K562 (cell line): Measurements from ENCODE around the gene KTN1. TPM values are rescaled to one million over a fixed set of nuclear protein-coding genes. Genes with fewer than 3 reads are reported as not detected.

Experiments used
- ATAC-seq: fragments of 200-7000 bp; cut with Tn5 transposase; 3 replicates; pipeline ENCODE4 v1.9.1; 2020; ENCODE audit warnings: moderate library complexity
- BruUV-seq: library from RNA; stranded (reverse); fragments of 400-500 nt; replicated peaks from 2 replicates; lab custom pipeline; 2021; lab: Mats Ljungman, UMichigan
- CTCF ChIA-PET: fragments of 300-600 bp; formaldehyde crosslinking; extraction: SDS; loops from one replicate; lab custom pipeline; 2021; ENCODE audit warnings: low intra/inter-chr PET ratio; lab: Yijun Ruan, JAX
- POLR2A ChIA-PET: fragments of 300-600, 350-650 bp; sonication (Branson Sonifier 250); formaldehyde crosslinking; extraction: SDS; loops from one replicate; lab custom pipeline; 2021; ENCODE audit warnings: antibody characterized with exemption, inconsistent platforms; lab: Yijun Ruan, JAX
- DNase-seq, 4 experiments: peaks; one replicate each; pipeline versions ENCODE4 v3.0.0 to v3.0.0-alpha.2; 2011 to 2018; ENCODE audit warnings: low spot score in 3 of 4, mixed read lengths in 3 of 4; ENCODE audit errors: extremely low read depth in 1 of 4
- FAIRE-seq: peaks from 2 replicates; lab custom pipeline; 2011; peaks lifted over from hg19 to GRCh38; lab: Jason Lieb, UNC
- H2AFZ ChIP-seq: 2 replicates; pipeline ENCODE4 v1.6.0; 2011; ENCODE audit warnings: low read depth, low read length, control low read depth, inconsistent platforms
- H3K27ac ChIP-seq: fragments of 200-600 bp; 3 replicates; pipeline ENCODE4 v1.8.0; 2011; ENCODE audit warnings: low read depth, mild to moderate bottlenecking, control low read depth, inconsistent platforms, low read length, moderate library complexity, mixed read lengths; ENCODE audit errors: extremely low read depth
- H3K27me3 ChIP-seq, 2 experiments: fragments of 300-600 bp in 1 of 2; 2 replicates in 1 of 2; 3 replicates in 1 of 2; pipeline versions ENCODE4 v1.6.0 to v1.8.0; 2011; ENCODE audit warnings: inconsistent platforms in 2 of 2, low read length in 2 of 2, mild to moderate bottlenecking in 1 of 2, mixed read lengths in 1 of 2, moderate library complexity in 1 of 2; ENCODE audit not compliant: control insufficient read depth in 2 of 2, insufficient read depth in 2 of 2
- H3K36me3 ChIP-seq: fragments of 300-600 bp; 3 replicates; pipeline ENCODE4 v1.8.0; 2011; ENCODE audit warnings: mild to moderate bottlenecking, low read length, inconsistent platforms; ENCODE audit not compliant: control insufficient read depth, insufficient read depth
- H3K4me1 ChIP-seq, 2 experiments: fragments of 200-600 bp in 1 of 2; replicated peaks in 1 of 2; 2 replicates in 1 of 2; 3 replicates in 1 of 2; pipeline versions ENCODE4 v1.5.1 to v1.8.0; 2011; ENCODE audit warnings: inconsistent platforms in 2 of 2, low read length in 2 of 2, mild to moderate bottlenecking in 1 of 2, mixed read lengths in 1 of 2, moderate library complexity in 1 of 2; ENCODE audit not compliant: control insufficient read depth in 2 of 2, insufficient read depth in 2 of 2
- H3K4me2 ChIP-seq: 2 replicates; pipeline ENCODE4 v1.6.1; 2011; ENCODE audit warnings: low read length, control low read depth, inconsistent platforms, mixed read lengths; ENCODE audit not compliant: insufficient read depth
- H3K4me3 ChIP-seq: fragments of 200-600 bp; sonication (generic), shearing (Covaris generic); 2 replicates; pipeline ENCODE4 v1.5.1; 2016; ENCODE audit warnings: control low read depth, inconsistent platforms
- H3K79me2 ChIP-seq: fragments of 200-600 bp; 3 replicates; pipeline ENCODE4 v1.8.0; 2011; ENCODE audit warnings: low read length, inconsistent platforms; ENCODE audit not compliant: control insufficient read depth, insufficient read depth
- H3K9ac ChIP-seq, 2 experiments: 2 replicates each; pipeline versions ENCODE4 v1.6.0 to v1.6.1; 2011; ENCODE audit warnings: low read depth in 2 of 2, low read length in 2 of 2, control low read depth in 1 of 2, inconsistent platforms in 1 of 2, mild to moderate bottlenecking in 1 of 2, mixed read lengths in 1 of 2; ENCODE audit not compliant: insufficient read depth in 1 of 2
- H3K9me1 ChIP-seq: one replicate; pipeline ENCODE4 v1.6.0; 2011; ENCODE audit warnings: inconsistent platforms, mild to moderate bottlenecking, low read length, moderate library complexity; ENCODE audit not compliant: control insufficient read depth, insufficient read depth
- H3K9me3 ChIP-seq: replicated peaks from 2 replicates; pipeline ENCODE4 v1.5.1; 2011; ENCODE audit warnings: low read depth, low read length, inconsistent platforms; ENCODE audit not compliant: control insufficient read depth, insufficient read depth
- H4K20me1 ChIP-seq: replicated peaks from 2 replicates; pipeline ENCODE4 v1.6.1; 2011; ENCODE audit warnings: low read length, inconsistent platforms, mixed read lengths; ENCODE audit not compliant: control insufficient read depth, insufficient read depth
- ATF2 ChIP-seq: sonication (generic); formaldehyde crosslinking; IDR thresholded peaks from 2 replicates; pipeline ENCODE4 v1.8.1; 2022; ENCODE audit warnings: missing genetic modification reagents
- C11orf30 ChIP-seq: fragments of 450-650 bp; IDR thresholded peaks from 2 replicates; pipeline ENCODE4 v1.6.1; 2016; ENCODE audit warnings: low read depth, mild to moderate bottlenecking
- ELK3 ChIP-seq: fragments of 450-650 bp; formaldehyde crosslinking; IDR thresholded peaks from 2 replicates; pipeline ENCODE4 v1.4.0; 2020; ENCODE audit warnings: mild to moderate bottlenecking
- FOXP4 ChIP-seq: sonication (generic); formaldehyde crosslinking; IDR thresholded peaks from 2 replicates; pipeline ENCODE4 v1.8.0; 2022; ENCODE audit warnings: mild to moderate bottlenecking, missing genetic modification reagents, borderline replicate concordance
- HNRNPLL ChIP-seq: fragments of 200-400 bp; formaldehyde crosslinking; IDR thresholded peaks from 2 replicates; pipeline ENCODE4 v1.6.1; 2017; ENCODE audit warnings: low read length, low read depth, mild to moderate bottlenecking; ENCODE audit not compliant: poor library complexity, severe bottlenecking
- KHSRP ChIP-seq: fragments of 450-650 bp; IDR thresholded peaks from 2 replicates; pipeline ENCODE4 v1.6.1; 2017
- MTA1 ChIP-seq: fragments of 450-650 bp; IDR thresholded peaks from 2 replicates; pipeline ENCODE4 v1.6.1; 2017; ENCODE audit warnings: borderline replicate concordance
- PCBP2 ChIP-seq: fragments of 200-400 bp; formaldehyde crosslinking; IDR thresholded peaks from 2 replicates; pipeline ENCODE4 v1.6.1; 2018; ENCODE audit warnings: low read length, low read depth, mild to moderate bottlenecking, moderate library complexity; ENCODE audit not compliant: poor library complexity, severe bottlenecking
- RFX5 ChIP-seq: IDR thresholded peaks from 2 replicates; pipeline ENCODE4 v1.6.1; 2011; ENCODE audit warnings: low read depth, mild to moderate bottlenecking, improper control_type of control experiment, low read length
- TEAD4 ChIP-seq, 2 experiments: sonication (generic) in 1 of 2; formaldehyde crosslinking in 1 of 2; IDR thresholded peaks; 2 replicates each; pipeline versions ENCODE4 v1.6.1 to v1.8.0; 2012 to 2022; ENCODE audit warnings: borderline replicate concordance in 1 of 2, inconsistent platforms in 1 of 2, low read length in 1 of 2, mild to moderate bottlenecking in 1 of 2, missing genetic modification reagents in 1 of 2
- USF2 ChIP-seq: sonication (generic); formaldehyde crosslinking; IDR thresholded peaks from 2 replicates; pipeline ENCODE4 v1.5.0; 2020; ENCODE audit warnings: missing genetic modification reagents
- ZFP36 ChIP-seq: fragments of 150-350 bp; IDR thresholded peaks from 2 replicates; pipeline ENCODE4 v1.6.1; 2018; ENCODE audit warnings: low read length, low read depth; ENCODE audit not compliant: partially characterized antibody
- ZNF165 ChIP-seq: fragments of 250-450 bp; sonication (Bioruptor Pico); IDR thresholded peaks from 2 replicates; pipeline ENCODE4 v1.4.0; 2020; ENCODE audit warnings: borderline replicate concordance
- WGBS: fragments of 100-300 bp; shearing (Covaris generic); methylation state at CpG from one replicate; pipeline ENCODE4 v1.1.6; 2016; ENCODE audit warnings: low coverage, mixed read lengths; ENCODE audit not compliant: insufficient coverage; ENCODE audit errors: missing lambda C conversion rate; 5-methylcytosine and 5-hydroxymethylcytosine counted together
- in situ Hi-C: fragments of 300-500 bp; cut with MboI; formaldehyde crosslinking; loops from 4 replicates; pipeline ENCODE4 v1.15.0; 2018; ENCODE audit warnings: inconsistent platforms, mixed read lengths
- intact Hi-C: fragments of 100-400 bp; cut with micrococcal nuclease; formaldehyde crosslinking; loops from 2 replicates; pipeline ENCODE4 v1.14.2; 2022
- polyA plus RNA-seq, 8 experiments: library from polyadenylated mRNA; depleted of rRNA in 4 of 8; stranded (reverse) in 5 of 8; unstranded in 3 of 8; fragments of >200 nt; fragmentation: Nextera tagmentation in 2 of 8; fragmentation: Illumina TruSeq in 1 of 8; extraction: Ambion mirVana in 2 of 8; extraction: Trizol in 1 of 8; gene quantifications; 2 replicates each; pipeline versions ENCODE4 v1.2.1 to v1.2.3, GENCODE V29; 2011 to 2014; ENCODE audit warnings: inconsistent platforms in 1 of 8, missing spikeins in 1 of 8
- total RNA-seq, 7 experiments: library from RNA; depleted of rRNA in 6 of 7; stranded (reverse); fragments of >200 nt in 6 of 7; fragmentation: Illumina TruSeq in 2 of 7; extraction: Trizol in 2 of 7; gene quantifications; 2 replicates each; pipeline versions ENCODE4 v1.2.1 to v1.2.3, GENCODE V29; 2011 to 2021; ENCODE audit warnings: low replicate concordance in 1 of 7

Gene KTN1
- total and polyA plus RNA-seq, 9 of the 15 experiments (the other 6 are each of a cell fraction or from before 2014, with no cell fraction given), result 34.8 to 120 (median 63.6) TPM

GRCh38 chr14:55587847-55588246 lies 7.8 kb downstream of the KTN1 start:
- ChIA-PET CTCF (no interaction called here), POLR2A (interaction anchor here (0.5 to 1.7 kb wide), 3 partner anchors 11 to 601 kb away, joined by 3 to 4 read pairs (median 3); no protein-coding TSS in a partner anchor)
- DNase-seq (no peak), FAIRE-seq (no peak), ATAC-seq (no peak)
- Histone ChIP-seq H3K9me1 (no peaks in the 10 kb centered on the region), H2AFZ (no peak overlapping the region), H3K79me2 (peaks cover 91% of the 10 kb centered on the region), H3K4me1 (peaks cover 0 to 13% of the 10 kb centered on the region in 2 experiments; a peak in 4 of 5 replicates), H3K9ac (no peak overlapping the region), H3K27ac (no peak overlapping the region), H3K4me2 (no peak overlapping the region), H3K9me3 (no peaks in the 10 kb centered on the region), H3K36me3 (peaks cover 3% of the 10 kb centered on the region; the same call in 1 of the 3 replicates), H3K4me3 (no peak overlapping the region), H3K27me3 (no peaks in the 10 kb centered on the region), H4K20me1 (peaks cover 15% of the 10 kb centered on the region)
- WGBS, result 60% methylated on average over 1 of the region's 1 CpG
- in situ Hi-C loops (no loop called here), intact Hi-C loops (no loop called here)
- BruUV-seq, result no TSS peak
- TF ChIP-seq ATF2, result no peak
- no peak for TF ChIP-seq C11orf30
- no peak for TF ChIP-seq HNRNPLL
- TF ChIP-seq FOXP4 (CRISPR knock-in tag), result no peak
- TF ChIP-seq ZNF165 (CRISPR knock-in tag), result no peak
- no peak for TF ChIP-seq RFX5
- TF ChIP-seq KHSRP, result no peak
- TF ChIP-seq ELK3 (CRISPR knock-in tag), result no peak
- TF ChIP-seq USF2, result no peak
- no peak for TF ChIP-seq TEAD4 (IDR thresholded peaks at IDR 0.05; ENCODE audit: low read length)
- TF ChIP-seq TEAD4 (CRISPR knock-in tag; IDR thresholded peaks at IDR 0.05; ENCODE audit: borderline replicate concordance), result no peak
- no peak for TF ChIP-seq ZFP36
- no peak for TF ChIP-seq PCBP2
- no peak for TF ChIP-seq MTA1
